SIG-M5 treated with dmso at 0.1 percent for 504 hours (cell line): ENCODE results near the gene KCNG4.

Experiments used
- DNase-seq: peaks from one replicate; lab custom pipeline; 2025; ENCODE audit not compliant: unreplicated experiment; lab: John Stamatoyannopoulos, UW

Gene KCNG4, protein sequence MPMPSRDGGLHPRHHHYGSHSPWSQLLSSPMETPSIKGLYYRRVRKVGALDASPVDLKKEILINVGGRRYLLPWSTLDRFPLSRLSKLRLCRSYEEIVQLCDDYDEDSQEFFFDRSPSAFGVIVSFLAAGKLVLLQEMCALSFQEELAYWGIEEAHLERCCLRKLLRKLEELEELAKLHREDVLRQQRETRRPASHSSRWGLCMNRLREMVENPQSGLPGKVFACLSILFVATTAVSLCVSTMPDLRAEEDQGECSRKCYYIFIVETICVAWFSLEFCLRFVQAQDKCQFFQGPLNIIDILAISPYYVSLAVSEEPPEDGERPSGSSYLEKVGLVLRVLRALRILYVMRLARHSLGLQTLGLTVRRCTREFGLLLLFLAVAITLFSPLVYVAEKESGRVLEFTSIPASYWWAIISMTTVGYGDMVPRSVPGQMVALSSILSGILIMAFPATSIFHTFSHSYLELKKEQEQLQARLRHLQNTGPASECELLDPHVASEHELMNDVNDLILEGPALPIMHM

DNA sequence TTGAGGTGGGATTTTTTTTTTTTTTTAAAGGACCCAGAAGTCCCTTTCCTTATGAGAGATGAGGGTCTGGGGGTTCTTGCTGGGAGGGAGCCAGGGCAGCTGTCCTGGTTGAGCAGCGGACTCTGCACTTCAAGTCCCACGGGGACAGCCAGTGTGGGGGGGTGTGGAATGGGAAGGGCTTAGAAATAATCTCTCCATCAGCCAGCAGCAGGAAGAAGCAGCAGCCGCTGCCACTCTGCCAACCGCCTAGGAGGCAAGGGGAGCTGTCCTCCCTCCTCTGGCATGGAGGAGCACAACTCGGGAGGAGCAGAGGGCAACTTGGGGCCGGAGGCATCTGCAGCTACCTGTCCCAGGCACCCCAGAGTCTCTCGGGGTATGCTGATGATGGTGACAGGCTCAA, at the start of gene KCNG4:
Gene KCNG4, minus strand, starts transcription at position 104 of the 400 bp plus-strand sequence. CDS start 2,527 bp downstream, outside the sequence.
- no peak for DNase-seq

DNA sequence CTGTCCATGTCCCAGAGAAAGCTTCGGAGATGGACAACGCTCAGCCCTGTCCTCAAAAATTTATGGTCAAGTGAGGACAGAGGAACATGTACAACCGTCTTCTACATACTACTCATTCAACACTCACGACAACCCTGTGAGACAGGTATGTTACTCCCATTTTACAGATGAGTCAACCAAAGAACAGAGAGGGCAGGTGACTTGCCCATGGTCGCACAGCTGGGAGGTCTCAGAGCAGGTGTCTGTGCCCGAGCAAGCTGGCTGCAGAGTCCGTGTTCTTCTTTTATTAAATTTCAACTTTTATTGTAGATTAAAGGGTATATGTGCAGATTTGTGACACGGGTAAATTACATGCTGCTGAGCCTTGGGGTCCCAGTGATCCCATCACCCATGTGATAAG, 49.1 kb upstream of the KCNG4 start:
- DNase-seq, result no peak

GRCh38 chr16:84286578-84287240, 46.9 kb upstream of the KCNG4 start:
- no peak for DNase-seq

GRCh38 chr16:84284154-84284722, 44.4 kb upstream of the KCNG4 start:
- no peak for DNase-seq

DNA sequence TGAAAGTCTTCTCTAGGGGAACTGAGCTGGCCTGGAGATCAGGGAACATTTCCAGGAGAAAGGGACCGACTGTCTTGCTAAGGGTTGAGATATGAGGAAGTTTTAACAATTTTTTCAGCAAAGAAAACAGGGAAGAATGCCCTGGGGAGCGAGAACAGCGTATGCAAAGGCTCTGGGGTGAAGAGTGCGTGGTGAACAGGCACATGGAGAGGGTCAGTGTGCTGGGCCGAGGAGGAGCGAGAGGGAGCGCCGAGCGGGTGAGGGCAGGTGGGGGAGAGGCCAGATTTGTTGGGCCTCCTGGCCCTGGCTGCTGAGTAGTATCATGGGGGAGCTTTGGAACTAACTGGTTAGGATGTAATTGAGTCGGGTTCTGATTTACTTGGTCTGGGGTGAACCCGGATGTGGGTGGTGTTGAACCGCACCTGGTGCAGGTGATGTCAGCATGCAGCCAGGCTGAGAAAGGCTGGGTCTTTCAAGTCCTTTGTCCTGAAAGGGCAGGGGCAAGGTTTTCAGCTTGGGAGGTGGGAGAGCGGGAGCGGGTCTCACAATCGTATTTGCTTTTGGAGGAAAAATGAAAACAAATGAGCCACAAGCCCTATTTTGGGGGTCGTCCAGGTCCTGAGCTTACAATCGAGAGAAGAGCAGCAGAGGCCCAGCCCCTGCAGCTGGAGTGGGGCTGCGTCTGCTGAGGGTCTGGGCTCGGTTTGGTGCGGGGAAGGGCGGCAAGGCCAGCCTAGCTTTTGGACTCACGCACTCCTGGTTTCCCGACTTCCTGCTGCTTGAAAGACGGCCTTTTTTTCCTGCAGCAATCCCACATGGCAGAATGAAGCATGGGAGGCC, 43.7 kb upstream of the KCNG4 start:
- no peak for DNase-seq

DNA sequence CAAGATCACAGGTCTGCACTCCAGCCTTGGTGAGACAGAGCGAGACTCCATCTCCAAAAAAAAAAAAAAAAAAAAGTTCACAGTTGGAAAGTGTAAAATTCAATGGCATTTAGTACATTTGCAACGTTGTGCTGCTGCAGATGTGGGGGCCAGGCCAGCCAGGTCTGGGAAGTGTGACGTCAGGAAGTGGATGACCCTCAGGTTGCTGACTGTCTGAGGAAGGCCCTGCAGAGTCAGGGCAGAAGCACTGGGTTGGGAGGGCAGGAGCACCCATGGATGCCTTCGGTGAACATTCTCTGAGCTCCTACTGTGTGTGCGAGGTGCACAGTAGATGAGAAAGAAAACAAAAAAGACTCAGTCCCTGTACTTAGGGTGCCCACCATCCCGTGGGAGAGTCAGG, 42.7 kb upstream of the KCNG4 start:
- no peak for DNase-seq

- no peak for DNase-seq
Observed at GRCh38 chr16:84281074-84281473, 41.3 kb upstream of the KCNG4 start.

DNA sequence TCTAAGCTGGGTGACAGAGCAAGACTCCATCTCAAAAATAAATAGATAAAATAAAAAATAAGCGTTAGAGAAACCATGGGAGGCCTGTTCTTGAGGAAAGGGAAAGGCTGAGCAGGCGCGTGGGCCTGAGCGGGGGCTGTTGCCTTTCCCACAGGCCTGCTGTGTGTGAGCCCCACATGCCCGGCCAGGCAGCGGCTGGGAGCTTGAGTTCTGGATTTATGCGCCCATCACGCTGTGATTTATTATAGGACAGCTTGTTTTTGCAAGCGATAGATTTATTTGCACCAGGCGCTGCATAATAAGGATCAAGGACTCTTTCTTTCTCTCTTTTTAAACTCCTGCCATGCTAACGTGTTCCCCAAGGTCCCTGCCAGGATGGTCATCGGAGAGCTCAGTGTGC, 40.1 kb upstream of the KCNG4 start:
- DNase-seq, result no peak

DNA sequence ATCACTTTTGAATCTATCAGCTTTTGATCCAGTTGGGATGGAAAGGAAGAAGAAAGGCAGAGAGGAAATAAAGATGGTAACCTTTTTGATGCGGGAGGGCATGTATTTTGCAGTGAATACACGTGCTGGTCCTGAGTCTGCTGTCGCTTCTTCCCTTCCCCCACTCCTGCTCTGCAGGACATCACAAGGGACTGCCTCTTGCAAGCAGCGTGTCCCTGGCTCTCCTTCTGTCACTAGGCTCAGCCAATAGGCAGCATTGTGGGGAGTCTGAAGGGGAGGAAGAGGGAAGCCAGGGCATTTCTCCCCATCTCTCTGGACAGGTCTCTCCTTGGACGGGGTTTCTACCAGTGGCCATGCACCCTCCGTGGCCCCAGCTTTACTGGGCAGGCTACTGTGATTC, 39.2 kb upstream of the KCNG4 start:
- no peak for DNase-seq

GRCh38 chr16:84278333-84278732, 38.5 kb upstream of the KCNG4 start:
- DNase-seq, result no peak

DNA sequence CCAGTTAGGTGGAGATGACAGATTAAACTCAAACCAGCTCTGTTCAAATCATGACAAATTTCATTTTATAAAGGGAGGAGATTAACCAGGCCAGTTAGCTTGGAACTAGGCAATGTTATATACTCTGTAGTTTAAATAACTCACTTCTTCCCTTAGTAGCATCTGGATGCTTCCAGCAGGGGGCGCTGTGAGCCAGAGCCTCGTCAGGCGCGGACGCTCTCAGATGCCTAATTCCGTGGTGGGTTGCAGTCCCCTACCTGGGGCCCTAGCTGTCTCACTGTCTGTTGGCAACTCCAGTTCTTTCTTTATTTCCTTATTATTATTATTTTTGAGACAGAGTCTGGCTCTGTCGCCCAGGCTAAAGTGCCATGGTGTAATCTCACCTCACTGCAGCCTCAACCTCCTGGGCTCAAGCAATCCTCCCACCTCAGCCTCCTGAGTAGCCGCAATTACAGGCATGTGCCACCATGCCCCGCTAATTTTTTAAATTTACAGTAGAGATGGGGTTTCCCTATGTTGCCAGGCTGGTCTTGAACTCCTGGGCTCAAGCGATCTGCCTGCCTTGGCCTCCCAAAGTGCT, 37.5 kb upstream of the KCNG4 start:
- peak; percentile 3 for DNase-seq

DNA sequence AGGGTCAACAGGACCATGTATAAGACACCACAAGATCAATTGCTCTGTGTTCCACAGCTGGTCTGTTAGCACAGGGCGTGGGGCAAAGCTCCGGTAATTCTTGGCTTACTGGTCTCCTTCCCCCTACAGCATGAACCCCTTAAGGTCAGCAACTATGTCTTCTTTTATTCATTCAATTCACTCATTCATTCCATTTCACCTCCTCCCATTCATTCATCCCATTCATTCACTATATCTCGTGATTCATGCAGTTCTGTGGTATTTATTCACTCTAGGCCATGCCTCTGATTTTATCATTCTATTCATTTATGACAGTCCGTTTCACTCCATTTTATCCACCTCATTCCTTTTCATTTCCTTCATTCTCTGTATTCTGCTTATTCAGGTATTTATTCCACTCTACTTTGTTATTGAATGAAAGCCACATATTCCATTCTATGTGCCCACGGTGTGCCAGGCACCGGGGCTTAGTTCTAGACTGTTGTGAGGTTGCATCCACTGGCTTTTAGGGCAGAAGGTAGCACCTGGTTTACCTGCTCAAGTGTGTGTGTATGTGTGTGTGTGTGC, 35.9 kb upstream of the KCNG4 start:
- DNase-seq, result no peak

DNA sequence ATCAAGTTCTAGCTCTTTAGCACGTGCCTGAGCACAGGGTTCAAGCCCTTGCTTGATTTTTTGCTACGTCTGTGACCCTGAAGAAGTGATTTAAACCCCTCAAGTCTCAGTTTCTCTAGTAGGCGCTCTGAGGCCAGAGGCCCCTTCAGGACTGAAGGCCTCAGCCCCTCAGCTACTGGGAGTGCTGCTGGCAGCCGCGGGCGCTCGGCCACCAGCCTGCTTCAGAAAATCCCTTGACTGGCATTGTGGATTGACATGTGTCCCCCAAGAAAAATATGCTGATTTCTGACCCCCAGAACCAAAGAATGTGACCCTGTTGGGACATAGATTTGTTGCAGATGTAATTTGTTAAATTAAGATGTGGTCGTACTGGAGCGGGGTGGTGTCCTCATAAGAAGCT, 34.7 kb upstream of the KCNG4 start:
- DNase-seq, result no peak

DNA sequence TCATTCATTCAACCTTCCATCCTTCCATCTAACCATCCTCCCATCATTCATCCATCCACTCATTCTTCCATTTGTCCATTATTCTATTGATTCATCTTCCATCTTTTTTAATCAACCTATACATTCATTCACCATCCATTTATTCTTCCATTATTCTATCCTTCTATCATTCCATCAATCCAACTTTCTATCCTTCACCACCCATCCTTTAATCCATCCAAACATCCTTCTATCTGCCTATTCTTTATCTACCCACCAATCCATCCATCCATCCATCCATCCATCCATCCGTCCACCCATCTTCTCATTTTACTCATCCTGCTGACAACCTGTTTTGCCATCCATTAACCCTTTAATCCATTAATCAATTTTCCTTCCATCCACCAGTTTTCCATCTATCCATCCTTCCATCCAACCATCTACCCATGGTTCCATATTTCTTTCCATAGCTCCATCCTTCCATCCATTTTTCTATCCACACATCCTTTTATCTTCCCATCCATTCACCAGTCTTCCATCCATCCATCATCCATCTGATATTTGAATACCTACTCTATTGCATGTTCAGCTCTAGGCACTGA, 33.0 kb upstream of the KCNG4 start:
- no peak for DNase-seq

DNA sequence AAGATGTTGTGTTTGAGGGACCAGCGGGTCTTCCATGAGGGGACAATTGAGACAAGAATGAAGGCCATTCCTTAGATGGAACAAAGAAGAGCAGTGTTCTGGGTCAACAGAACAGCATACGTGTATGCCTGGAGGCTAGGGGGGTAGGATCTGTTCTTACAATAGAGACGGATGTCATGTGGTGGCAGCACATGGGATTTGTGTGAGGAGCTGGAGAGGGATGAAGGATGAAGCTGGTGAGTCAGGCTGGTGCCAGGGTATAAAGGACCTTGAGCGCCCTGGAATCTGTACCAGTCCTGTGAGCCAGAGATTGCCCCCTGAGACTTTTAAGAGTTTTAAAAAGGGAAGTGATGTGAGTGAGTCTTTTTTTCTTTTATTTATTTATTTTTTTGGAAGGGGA, 32.1 kb upstream of the KCNG4 start:
- no peak for DNase-seq

DNA sequence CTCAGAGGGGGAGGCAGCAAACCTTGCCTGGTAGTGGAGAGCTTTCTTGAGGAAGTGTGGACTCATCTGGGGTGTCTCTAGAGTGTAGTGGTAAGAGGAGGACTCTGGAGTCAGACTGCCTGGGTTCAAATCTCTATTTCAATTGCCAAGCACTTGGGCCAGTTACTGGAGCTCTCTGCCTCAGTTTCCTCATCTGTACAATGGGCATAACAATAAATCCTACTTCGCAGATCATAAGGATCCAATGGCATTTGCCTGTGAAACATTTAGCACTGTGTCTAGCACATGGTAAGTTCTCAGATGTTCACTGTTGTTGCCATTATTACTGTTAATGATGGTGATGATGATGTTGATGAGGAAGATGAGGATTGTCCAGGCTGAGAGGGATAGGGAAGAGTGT, 31.2 kb upstream of the KCNG4 start:
- no peak for DNase-seq

DNA sequence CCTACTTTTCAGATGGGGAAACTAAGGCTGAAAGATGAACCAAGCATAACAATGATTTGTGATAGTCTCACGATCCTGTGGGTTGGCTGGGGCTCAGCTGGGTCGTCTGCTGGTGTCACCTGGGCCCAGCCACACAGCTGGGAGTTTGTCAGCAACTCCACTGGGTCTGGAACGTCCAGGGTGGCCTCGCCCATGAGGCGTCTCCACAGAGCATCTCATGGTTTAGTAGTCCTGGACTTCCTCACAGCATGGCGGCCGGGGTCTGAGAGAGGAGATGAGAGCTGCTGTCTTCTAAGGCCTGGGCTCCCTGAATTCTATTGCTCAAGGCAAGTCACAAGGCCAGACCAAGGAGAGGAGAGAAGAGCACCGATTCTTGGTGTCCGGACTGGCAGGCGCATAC, 30.7 kb upstream of the KCNG4 start:
- no peak for DNase-seq

- DNase-seq, result no peak
Observed at GRCh38 chr16:84270071-84270470, 30.3 kb upstream of the KCNG4 start.

GRCh38 chr16:84268291-84269040, 28.7 kb upstream of the KCNG4 start:
- no peak for DNase-seq
